Measurements from ENCODE around the gene NTM. TPM values are rescaled to one million over a fixed set of nuclear protein-coding genes. Genes with fewer than 3 reads are reported as not detected.

NTM gene
- total RNA-seq, 2 donors from 2014 or later, result 0.26 to 3.6 TPM

- Histone ChIP-seq H3K4me1 (no peaks in the 10 kb centered on the region), H3K27me3 (no peaks in the 10 kb centered on the region), H3K4me3 (no peak overlapping the region), H3K36me3 (replicated peaks in 1 of 2; ENCODE audit: insufficient read depth in 1 of 2, low read depth in 2 of 2) (no peaks in the 10 kb centered on the region), H3K9me3 (peaks cover 0 to 18% (median 0%) of the 10 kb centered on the region in 3 donors), H3K27ac (no peak overlapping the region)
- intact Hi-C loops (cut with DNase I), result no loop called here
- DNase-seq, result no peak
- no peak for TF ChIP-seq POLR2A (IDR thresholded peaks at IDR 0.05)
- TF ChIP-seq, protein P1, sequence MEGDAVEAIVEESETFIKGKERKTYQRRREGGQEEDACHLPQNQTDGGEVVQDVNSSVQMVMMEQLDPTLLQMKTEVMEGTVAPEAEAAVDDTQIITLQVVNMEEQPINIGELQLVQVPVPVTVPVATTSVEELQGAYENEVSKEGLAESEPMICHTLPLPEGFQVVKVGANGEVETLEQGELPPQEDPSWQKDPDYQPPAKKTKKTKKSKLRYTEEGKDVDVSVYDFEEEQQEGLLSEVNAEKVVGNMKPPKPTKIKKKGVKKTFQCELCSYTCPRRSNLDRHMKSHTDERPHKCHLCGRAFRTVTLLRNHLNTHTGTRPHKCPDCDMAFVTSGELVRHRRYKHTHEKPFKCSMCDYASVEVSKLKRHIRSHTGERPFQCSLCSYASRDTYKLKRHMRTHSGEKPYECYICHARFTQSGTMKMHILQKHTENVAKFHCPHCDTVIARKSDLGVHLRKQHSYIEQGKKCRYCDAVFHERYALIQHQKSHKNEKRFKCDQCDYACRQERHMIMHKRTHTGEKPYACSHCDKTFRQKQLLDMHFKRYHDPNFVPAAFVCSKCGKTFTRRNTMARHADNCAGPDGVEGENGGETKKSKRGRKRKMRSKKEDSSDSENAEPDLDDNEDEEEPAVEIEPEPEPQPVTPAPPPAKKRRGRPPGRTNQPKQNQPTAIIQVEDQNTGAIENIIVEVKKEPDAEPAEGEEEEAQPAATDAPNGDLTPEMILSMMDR (IDR thresholded peaks at IDR 0.05), result no peak
- ATAC-seq, result no peak
These were observed 714.0 kb downstream of the NTM start for GRCh38 chr11:132084433-132084832.

- intact Hi-C loops (cut with DNase I), result no loop called here
- DNase-seq, result no peak
- no peak for ATAC-seq
- no peaks in the 10 kb centered on the region for H3K4me1 ChIP-seq
- peaks cover 0 to 18% (median 0%) of the 10 kb centered on the region in 3 donors for H3K9me3 ChIP-seq
- WGBS, 2 donors, result 43 to 50% methylated on average over 1 of the region's 1 CpG
- no peak for TF ChIP-seq POLR2A (IDR thresholded peaks at IDR 0.05)
- TF ChIP-seq, protein P1 (IDR thresholded peaks at IDR 0.05), result no peak
- H3K27ac ChIP-seq, result no peak overlapping the region
- no peaks in the 10 kb centered on the region for H3K36me3 ChIP-seq (replicated peaks in 1 of 2; ENCODE audit: insufficient read depth in 1 of 2, low read depth in 2 of 2)
- no peaks in the 10 kb centered on the region for H3K27me3 ChIP-seq
- no peak overlapping the region for H3K4me3 ChIP-seq
These were observed 716.7 kb downstream of the NTM start for GRCh38 chr11:132087148-132087547.

- H3K27me3 ChIP-seq, result no peaks in the 10 kb centered on the region
- no peak for TF ChIP-seq POLR2A (IDR thresholded peaks at IDR 0.05)
- WGBS, 2 donors, result 69 to 89% methylated on average over 3 of the region's 3 CpGs
- peaks cover 0 to 15% (median 0%) of the 10 kb centered on the region in 3 donors for H3K9me3 ChIP-seq
- ATAC-seq, result no peak
- no peaks in the 10 kb centered on the region for H3K4me1 ChIP-seq
- intact Hi-C loops (cut with DNase I), result no loop called here
- no peak overlapping the region for H3K4me3 ChIP-seq
- no peak overlapping the region for H3K27ac ChIP-seq
- DNase-seq, result no peak
- H3K36me3 ChIP-seq (replicated peaks in 1 of 2; ENCODE audit: insufficient read depth in 1 of 2, low read depth in 2 of 2), result no peaks in the 10 kb centered on the region
These were observed 718.1 kb downstream of the NTM start for GRCh38 chr11:132088551-132088950.

- ATAC-seq, result no peak
- Histone ChIP-seq H3K27me3 (no peaks in the 10 kb centered on the region), H3K4me1 (no peaks in the 10 kb centered on the region), H3K27ac (no peak overlapping the region), H3K9me3 (no peaks in the 10 kb centered on the region), H3K4me3 (no peak overlapping the region), H3K36me3 (replicated peaks in 1 of 2; ENCODE audit: insufficient read depth in 1 of 2, low read depth in 2 of 2) (no peaks in the 10 kb centered on the region)
- intact Hi-C loops (cut with DNase I), result no loop called here
- 53 to 73% methylated on average over 6 to 7 of the region's 7 CpGs for WGBS, 2 donors
- no peak for DNase-seq
- TF ChIP-seq POLR2A (IDR thresholded peaks at IDR 0.05), result no peak
- TF ChIP-seq, protein P1 (IDR thresholded peaks at IDR 0.05), result no peak
These were observed 723.3 kb downstream of the NTM start for GRCh38 chr11:132093536-132094259.

DNA sequence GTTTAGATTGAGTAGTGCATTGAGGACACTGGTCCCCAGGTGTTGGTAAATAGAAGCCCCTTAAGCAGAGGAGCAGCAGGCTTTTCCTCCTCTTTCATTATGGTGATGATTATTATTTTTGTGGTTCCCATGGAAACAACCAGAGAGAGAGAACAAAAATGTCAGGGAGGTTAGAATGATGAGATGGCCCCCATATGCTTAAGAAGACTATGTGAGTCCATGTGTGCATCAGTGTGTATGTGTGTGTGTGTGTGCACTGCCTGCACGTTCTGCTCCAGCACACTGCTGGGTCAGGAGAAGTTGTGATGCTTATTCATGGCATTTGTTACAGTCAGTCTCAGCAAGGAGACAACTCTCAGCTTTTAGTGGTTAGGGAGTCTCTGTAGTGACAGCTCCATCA lies 724.2 kb downstream of the NTM start:
- whole genome bisulfite sequencing, 2 donors, result 31 to 42% methylated on average over 1 of the region's 1 CpG
- intact Hi-C loops (cut with DNase I), result no loop called here

More for the DNA sequence above, 724.2 kb downstream of the NTM start:
- TF ChIP-seq, protein P1 (IDR thresholded peaks at IDR 0.05), result no peak
- TF ChIP-seq POLR2A (IDR thresholded peaks at IDR 0.05), result no peak
- DNase-seq, result no peak
- Histone ChIP-seq H3K4me1 (no peaks in the 10 kb centered on the region), H3K27me3 (no peaks in the 10 kb centered on the region), H3K4me3 (no peak overlapping the region), H3K36me3 (replicated peaks in 1 of 2; ENCODE audit: insufficient read depth in 1 of 2, low read depth in 2 of 2) (no peaks in the 10 kb centered on the region), H3K27ac (no peak overlapping the region), H3K9me3 (no peaks in the 10 kb centered on the region)
- no peak for ATAC-seq
